Activated CD4-positive, alpha-beta T cell treated with anti-CD3 and anti-CD28 coated beads, Interleukin-2, amount 10 ng/mL, durations not matched to agents 7 days and 5 days (primary cell): ENCODE data around the gene SEPTIN10. TPM values are rescaled to one million over a fixed set of nuclear protein-coding genes. Genes with fewer than 3 reads are reported as not detected.

Source experiments
- CTCF ChIA-PET: fragments of 350-600 bp; sonication (Branson Sonifier 250); formaldehyde crosslinking; loops from one replicate; lab custom pipeline; 2021; ENCODE audit warnings: antibody characterized with exemption; lab: Charles Lee
- POLR2A ChIA-PET: fragments of 350-600 bp; sonication (Branson Sonifier 250); formaldehyde crosslinking; loops from one replicate; lab custom pipeline; 2021; ENCODE audit warnings: antibody characterized with exemption; lab: Charles Lee
- DNase-seq: peaks from one replicate; pipeline ENCODE4 v3.0.0-alpha.2; 2020
- H3K27ac Mint-ChIP-seq: one replicate; pipeline ENCODE4 v1.8.0; 2021; ENCODE audit warnings: mild to moderate bottlenecking, moderate library complexity, mixed read lengths
- H3K27me3 Mint-ChIP-seq: one replicate; pipeline ENCODE4 v1.8.0; 2021; ENCODE audit warnings: mixed read lengths
- H3K36me3 Mint-ChIP-seq: one replicate; pipeline ENCODE4 v1.8.0; 2021; ENCODE audit warnings: low read depth, mixed read lengths
- H3K4me1 Mint-ChIP-seq: one replicate; pipeline ENCODE4 v1.8.0; 2021; ENCODE audit warnings: mixed read lengths
- H3K4me3 Mint-ChIP-seq: one replicate; pipeline ENCODE4 v1.8.0; 2021; ENCODE audit warnings: mild to moderate bottlenecking, moderate library complexity, mixed read lengths
- H3K9me3 Mint-ChIP-seq: one replicate; pipeline ENCODE4 v1.8.0; 2021; ENCODE audit warnings: mixed read lengths
- total RNA-seq, 2 experiments: library from RNA; stranded (reverse); gene quantifications; one replicate each; pipeline ENCODE4 v1.2.3, GENCODE V29; 2021

The SEPTIN10 gene
- total RNA-seq, 2 experiments from 2014 or later, result 1.7 to 1.8 TPM

DNA sequence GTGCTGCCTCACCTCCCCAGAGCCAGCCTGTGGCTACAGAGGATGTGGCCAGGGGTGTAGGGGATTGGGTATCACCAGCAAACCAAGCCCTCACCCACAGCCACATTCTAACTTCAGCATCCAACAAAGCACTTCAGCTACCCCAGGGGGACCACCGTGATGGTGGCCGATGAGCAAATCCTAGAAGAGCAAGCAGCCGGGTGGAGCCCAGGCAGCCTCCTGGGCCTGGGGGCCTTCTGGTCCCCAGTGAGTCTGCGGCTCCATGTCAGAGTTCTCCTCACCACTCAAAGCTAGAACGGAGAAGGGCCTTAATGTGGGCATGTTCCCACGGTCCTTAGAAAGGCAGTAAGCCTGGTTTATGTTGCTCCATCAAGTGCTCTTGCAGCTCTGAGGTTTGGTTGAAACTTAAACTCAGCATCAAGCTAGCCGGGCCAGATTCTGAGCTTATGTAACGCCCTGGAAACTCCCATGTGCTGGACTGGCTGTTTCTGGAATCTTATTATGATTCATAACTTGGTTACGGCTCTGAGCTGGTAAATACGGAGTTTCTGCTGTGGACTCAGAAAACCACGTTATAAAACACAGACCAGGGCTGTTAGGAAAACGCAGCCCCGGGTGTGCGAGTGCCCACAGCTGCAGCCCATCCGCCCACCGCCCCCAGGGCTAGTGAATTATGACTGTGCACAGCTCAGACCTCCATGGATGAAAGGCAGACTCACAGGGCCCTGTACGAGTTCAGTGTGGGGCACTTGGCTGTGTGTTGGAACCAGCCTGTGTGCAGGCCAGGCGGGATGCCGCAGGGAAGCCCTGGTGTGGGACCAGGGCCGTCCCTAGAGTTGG is 99.8 kb downstream of the SEPTIN10 start:
- Mint-ChIP-seq H3K36me3 (no peaks in the 10 kb centered on the region), H3K4me1 (peaks cover 7% of the 10 kb centered on the region), H3K27ac (no peak overlapping the region), H3K4me3 (no peak overlapping the region), H3K9me3 (no peaks in the 10 kb centered on the region), H3K27me3 (no peaks in the 10 kb centered on the region)
- POLR2A ChIA-PET, result no interaction called here
- DNase-seq, result no peak
- CTCF ChIA-PET, result interaction anchor here (1.4 kb wide), 1 partner anchor 83 kb away, joined by 4 read pairs; no protein-coding TSS in a partner anchor

- ChIA-PET CTCF (interaction anchor here (1.4 kb wide), 1 partner anchor 84 kb away, joined by 4 read pairs; no protein-coding TSS in a partner anchor), POLR2A (no interaction called here)
- Mint-ChIP-seq H3K9me3 (no peaks in the 10 kb centered on the region), H3K27ac (no peak overlapping the region), H3K36me3 (no peaks in the 10 kb centered on the region), H3K4me3 (no peak overlapping the region), H3K27me3 (no peaks in the 10 kb centered on the region), H3K4me1 (peaks cover 7% of the 10 kb centered on the region)
- no peak for DNase-seq
These were observed 100.5 kb downstream of the SEPTIN10 start for GRCh38 chr2:109513230-109513629.

- no peaks in the 10 kb centered on the region for H3K9me3 Mint-ChIP-seq
- no peak overlapping the region for H3K4me3 Mint-ChIP-seq
- CTCF ChIA-PET, result no interaction called here
- peaks cover 2% of the 10 kb centered on the region for H3K27me3 Mint-ChIP-seq
- H3K27ac Mint-ChIP-seq, result no peak overlapping the region
- DNase-seq, result no peak
- H3K36me3 Mint-ChIP-seq, result no peaks in the 10 kb centered on the region
- POLR2A ChIA-PET, result no interaction called here
- peaks cover 7% of the 10 kb centered on the region for H3K4me1 Mint-ChIP-seq
These were observed 101.7 kb downstream of the SEPTIN10 start for GRCh38 chr2:109512076-109512475.

GRCh38 chr2:109511168-109511567 is 102.6 kb downstream of the SEPTIN10 start:
- Mint-ChIP-seq H3K4me1 (peaks cover 7% of the 10 kb centered on the region), H3K27me3 (peaks cover 2% of the 10 kb centered on the region), H3K27ac (no peak overlapping the region), H3K4me3 (no peak overlapping the region), H3K9me3 (no peaks in the 10 kb centered on the region), H3K36me3 (no peaks in the 10 kb centered on the region)
- CTCF ChIA-PET, result interaction anchor here (1.0 to 1.8 kb wide), 5 partner anchors 19 to 390 kb away, joined by 3 to 7 read pairs (median 4); no protein-coding TSS in a partner anchor
- POLR2A ChIA-PET, result no interaction called here
- no peak for DNase-seq

GRCh38 chr2:109510136-109511028 is 103.4 kb downstream of the SEPTIN10 start:
- ChIA-PET POLR2A (no interaction called here), CTCF (interaction anchor here (0.6 to 1.8 kb wide), 18 partner anchors 10 to 656 kb away, joined by 3 to 7 read pairs (median 4); partner anchors contain the start of gene SH3RF3)
- Mint-ChIP-seq H3K36me3 (no peaks in the 10 kb centered on the region), H3K4me3 (no peak overlapping the region), H3K9me3 (no peaks in the 10 kb centered on the region), H3K27me3 (peaks cover 2% of the 10 kb centered on the region), H3K4me1 (peaks cover 7% of the 10 kb centered on the region), H3K27ac (no peak overlapping the region)
- DNase-seq, result peak; percentile 75

- Mint-ChIP-seq H3K27me3 (peaks cover 2% of the 10 kb centered on the region), H3K9me3 (no peaks in the 10 kb centered on the region), H3K27ac (no peak overlapping the region), H3K36me3 (no peaks in the 10 kb centered on the region), H3K4me1 (peaks cover 5% of the 10 kb centered on the region), H3K4me3 (no peak overlapping the region)
- ChIA-PET POLR2A (no interaction called here), CTCF (interaction anchor here (0.9 kb wide), 3 partner anchors 8 to 284 kb away, joined by 3 read pairs; no protein-coding TSS in a partner anchor)
- no peak for DNase-seq
These were observed 105.2 kb downstream of the SEPTIN10 start for GRCh38 chr2:109508556-109508955.

GRCh38 chr2:109507828-109508227 is 105.9 kb downstream of the SEPTIN10 start:
- peaks cover 2% of the 10 kb centered on the region for H3K27me3 Mint-ChIP-seq
- ChIA-PET CTCF (no interaction called here), POLR2A (no interaction called here)
- no peaks in the 10 kb centered on the region for H3K4me1 Mint-ChIP-seq
- no peak overlapping the region for H3K27ac Mint-ChIP-seq
- no peak overlapping the region for H3K4me3 Mint-ChIP-seq
- no peaks in the 10 kb centered on the region for H3K36me3 Mint-ChIP-seq
- H3K9me3 Mint-ChIP-seq, result no peaks in the 10 kb centered on the region
- DNase-seq, result no peak

GRCh38 chr2:109507217-109507616 is 106.5 kb downstream of the SEPTIN10 start:
- peaks cover 2% of the 10 kb centered on the region for H3K27me3 Mint-ChIP-seq
- POLR2A ChIA-PET, result interaction anchor here (0.6 kb wide), 1 partner anchor 44 kb away, joined by 3 read pairs; no protein-coding TSS in a partner anchor
- no peaks in the 10 kb centered on the region for H3K9me3 Mint-ChIP-seq
- DNase-seq, result no peak
- H3K36me3 Mint-ChIP-seq, result no peaks in the 10 kb centered on the region
- H3K4me1 Mint-ChIP-seq, result no peaks in the 10 kb centered on the region
- CTCF ChIA-PET, result no interaction called here
- H3K4me3 Mint-ChIP-seq, result no peak overlapping the region
- H3K27ac Mint-ChIP-seq, result no peak overlapping the region

DNA sequence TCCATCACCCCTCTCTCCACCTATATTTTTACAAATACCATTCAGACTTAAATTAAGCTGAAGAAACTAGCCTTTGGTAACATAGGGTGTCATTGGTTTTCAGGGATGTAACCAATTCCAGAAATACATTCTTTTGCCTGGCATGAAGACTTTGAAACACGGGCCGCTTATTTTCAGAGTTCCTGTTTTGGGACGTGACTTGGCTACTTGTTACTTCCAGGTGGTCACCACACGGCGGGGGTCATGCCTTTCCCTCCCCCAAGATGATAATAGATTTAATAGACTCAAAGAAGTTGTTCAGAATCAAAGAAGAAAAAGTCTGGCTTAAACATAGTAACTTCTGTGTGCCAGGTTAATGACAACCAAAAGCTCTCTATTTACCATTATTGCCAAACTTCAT is 110.6 kb downstream of the SEPTIN10 start:
- no peak for DNase-seq
- Mint-ChIP-seq H3K27me3 (peaks cover 2% of the 10 kb centered on the region), H3K4me3 (no peak overlapping the region), H3K9me3 (no peaks in the 10 kb centered on the region), H3K4me1 (no peaks in the 10 kb centered on the region), H3K27ac (no peak overlapping the region), H3K36me3 (no peaks in the 10 kb centered on the region)
- ChIA-PET CTCF (no interaction called here), POLR2A (no interaction called here)

DNA sequence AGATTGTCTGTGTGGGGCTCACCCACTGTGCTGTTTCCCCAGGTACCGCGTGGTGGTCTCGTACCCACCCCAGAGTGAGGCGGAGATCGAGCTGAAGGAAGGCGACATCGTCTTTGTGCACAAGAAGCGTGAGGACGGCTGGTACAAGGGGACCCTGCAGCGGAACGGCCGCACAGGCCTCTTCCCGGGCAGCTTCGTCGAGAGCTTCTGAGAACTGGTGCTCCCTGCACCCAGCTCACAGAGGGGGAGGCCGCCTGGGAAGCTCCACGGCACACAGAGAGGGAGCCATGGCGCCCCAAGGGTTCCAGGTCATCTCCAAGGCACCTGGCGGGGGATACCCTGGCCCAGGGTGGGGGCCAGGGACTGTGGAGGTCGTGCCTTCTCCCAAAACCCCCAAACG is 112.3 kb downstream of the SEPTIN10 start:
- Mint-ChIP-seq H3K9me3 (no peaks in the 10 kb centered on the region), H3K4me1 (no peaks in the 10 kb centered on the region), H3K36me3 (no peaks in the 10 kb centered on the region), H3K4me3 (no peak overlapping the region), H3K27me3 (no peaks in the 10 kb centered on the region), H3K27ac (no peak overlapping the region)
- ChIA-PET CTCF (no interaction called here), POLR2A (no interaction called here)
- DNase-seq, result no peak

- no peak overlapping the region for H3K4me3 Mint-ChIP-seq
- H3K9me3 Mint-ChIP-seq, result no peaks in the 10 kb centered on the region
- H3K36me3 Mint-ChIP-seq, result no peaks in the 10 kb centered on the region
- POLR2A ChIA-PET, result no interaction called here
- H3K27ac Mint-ChIP-seq, result no peak overlapping the region
- no peaks in the 10 kb centered on the region for H3K27me3 Mint-ChIP-seq
- DNase-seq, result no peak
- no peaks in the 10 kb centered on the region for H3K4me1 Mint-ChIP-seq
- CTCF ChIA-PET, result interaction anchor here (0.7 kb wide), 1 partner anchor 13 kb away, joined by 4 read pairs; no protein-coding TSS in a partner anchor
These were observed 112.9 kb downstream of the SEPTIN10 start for GRCh38 chr2:109500910-109501309.

GRCh38 chr2:109499566-109499965 is 114.2 kb downstream of the SEPTIN10 start:
- Mint-ChIP-seq H3K4me3 (no peak overlapping the region), H3K36me3 (no peaks in the 10 kb centered on the region), H3K4me1 (no peaks in the 10 kb centered on the region), H3K27ac (no peak overlapping the region), H3K9me3 (no peaks in the 10 kb centered on the region), H3K27me3 (no peaks in the 10 kb centered on the region)
- DNase-seq, result no peak
- CTCF ChIA-PET, result interaction anchor here (1.1 to 1.2 kb wide), 2 partner anchors 9 to 11 kb away, joined by 3 read pairs; no protein-coding TSS in a partner anchor
- POLR2A ChIA-PET, result no interaction called here
